GM15510 (cell line): Measurements from ENCODE around the gene LIPC.

ENCODE experiments used
- POLR2A ChIP-seq: IDR thresholded peaks from 3 replicates; pipeline ENCODE4 v1.6.1; 2011; ENCODE audit warnings: borderline replicate concordance; ENCODE audit not compliant: insufficient read length; ENCODE audit errors: extremely low read depth

Gene LIPC

DNA sequence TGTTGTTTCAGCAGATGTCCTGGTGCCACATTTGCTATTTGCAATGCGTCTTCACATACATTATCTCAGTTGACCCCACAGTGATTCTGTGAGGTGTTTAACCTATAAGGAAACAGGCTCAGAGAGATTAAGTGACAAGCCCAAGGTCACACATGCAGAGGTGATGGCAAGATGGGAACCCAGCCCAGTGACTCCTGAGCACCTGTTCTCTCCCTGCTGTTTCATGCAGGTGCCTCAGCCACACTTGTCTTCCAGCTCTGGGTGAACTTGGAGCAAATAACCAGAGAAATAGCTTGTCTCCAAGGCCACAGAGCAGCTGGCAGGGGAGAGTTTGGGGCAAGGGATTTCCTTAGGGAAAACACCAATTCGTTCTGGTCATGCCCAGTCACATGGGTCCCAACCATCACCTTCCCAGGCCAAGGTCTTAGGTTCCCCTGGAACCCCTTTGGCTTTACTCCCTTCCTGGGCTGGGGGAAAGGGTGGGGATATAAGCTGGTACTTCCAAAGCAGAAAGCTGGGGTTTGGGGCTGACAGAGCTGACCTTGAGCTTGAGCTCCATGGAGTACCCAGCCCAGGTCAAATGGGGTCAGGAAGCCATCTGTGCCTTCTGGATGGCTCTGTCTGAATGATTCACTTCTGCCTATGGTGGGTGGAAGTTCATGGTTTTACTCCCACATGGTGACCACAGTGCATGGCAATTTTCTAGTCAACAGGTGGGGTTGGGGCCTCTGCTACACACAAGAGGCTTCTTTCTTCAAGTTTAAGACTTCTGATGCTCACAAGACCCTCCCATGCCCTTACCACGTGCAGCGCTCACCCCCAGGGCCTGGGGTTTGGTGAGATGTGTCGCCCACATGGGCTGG is 22.4 kb downstream of the LIPC start:
- TF ChIP-seq POLR2A, result no peak

DNA sequence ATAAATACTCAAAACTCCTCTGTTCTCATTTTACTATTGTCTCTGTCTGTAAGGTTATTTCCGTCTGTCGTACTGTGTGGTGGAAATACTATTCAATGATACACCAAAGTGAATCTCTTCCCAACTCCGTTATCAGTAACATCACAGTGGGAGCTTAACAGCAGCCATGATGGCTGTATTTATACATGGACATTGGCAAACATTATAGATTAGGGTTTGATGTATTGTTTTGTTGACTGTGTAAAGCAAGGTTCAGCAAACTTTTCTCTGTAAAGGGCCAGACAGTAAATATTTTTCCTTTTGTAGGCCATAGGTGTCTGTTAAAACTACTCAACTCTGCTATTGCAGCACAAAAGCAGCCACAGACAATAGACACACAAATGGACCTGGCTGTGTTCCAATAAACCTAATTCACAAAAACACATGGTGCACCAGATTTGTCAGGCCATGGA is 23.2 kb downstream of the LIPC start:
- TF ChIP-seq POLR2A, result no peak

DNA sequence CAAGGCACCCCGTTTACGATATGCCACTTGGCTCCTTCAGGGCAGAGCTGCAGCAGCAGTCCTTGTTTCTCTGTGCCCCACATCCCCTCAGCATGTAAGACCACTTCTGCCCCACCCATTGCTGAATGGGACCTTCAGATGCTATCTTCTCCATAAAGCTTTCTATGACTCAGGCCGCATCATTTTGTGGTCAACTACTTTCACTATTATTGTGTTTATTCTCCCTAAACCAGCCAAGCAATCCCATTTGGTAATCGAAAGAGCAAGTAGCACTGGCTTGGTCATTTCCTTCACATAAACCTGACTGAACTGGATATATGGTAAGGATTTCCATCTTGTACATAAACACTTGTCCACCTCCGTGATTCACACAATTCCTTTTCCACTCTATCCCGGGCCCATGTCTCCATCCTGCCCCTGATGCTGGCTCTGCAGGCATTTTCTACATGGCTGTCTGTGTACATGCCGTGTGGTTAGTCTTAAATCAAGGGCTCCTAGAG is 25.7 kb downstream of the LIPC start:
- no peak for TF ChIP-seq POLR2A

DNA sequence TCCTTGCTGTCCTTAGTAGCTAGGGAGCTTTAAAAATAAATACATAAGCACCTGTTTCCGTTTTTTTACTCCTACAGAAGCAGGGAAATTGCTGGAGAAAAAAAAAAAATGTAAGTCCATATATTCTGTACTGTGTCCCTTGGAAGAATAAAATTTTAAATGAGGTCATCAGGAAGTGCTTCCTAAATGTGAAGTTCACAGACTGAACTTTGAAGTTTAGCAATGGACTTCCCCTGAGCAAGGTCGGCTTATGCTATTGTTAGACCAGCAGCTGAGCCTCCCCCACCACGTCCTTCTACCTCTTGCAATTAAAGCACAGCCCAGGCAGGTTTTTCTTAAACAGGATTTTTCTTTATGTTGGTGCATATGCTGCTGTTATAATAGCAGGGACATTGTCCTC is 26.3 kb downstream of the LIPC start:
- no peak for TF ChIP-seq POLR2A

DNA sequence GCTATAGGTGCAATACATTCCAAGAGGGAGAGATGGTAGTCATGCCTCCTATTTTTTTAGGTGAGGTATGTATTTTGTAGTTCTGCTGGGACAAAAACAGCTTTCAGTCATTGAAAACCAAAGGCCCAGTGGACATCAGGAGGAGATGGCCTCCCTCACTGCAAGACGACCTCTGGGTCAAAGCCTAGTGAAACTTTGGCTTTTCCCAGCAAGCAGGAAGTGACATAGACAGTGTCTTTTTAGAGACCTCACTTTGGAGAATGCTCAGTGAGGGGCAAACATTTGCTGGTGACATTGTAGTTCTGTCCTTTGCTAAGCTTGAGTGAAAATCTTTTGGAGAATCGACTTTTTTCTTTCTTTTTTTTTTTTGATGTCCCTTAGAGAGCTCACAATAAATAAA is 27.3 kb downstream of the LIPC start:
- no peak for TF ChIP-seq POLR2A

DNA sequence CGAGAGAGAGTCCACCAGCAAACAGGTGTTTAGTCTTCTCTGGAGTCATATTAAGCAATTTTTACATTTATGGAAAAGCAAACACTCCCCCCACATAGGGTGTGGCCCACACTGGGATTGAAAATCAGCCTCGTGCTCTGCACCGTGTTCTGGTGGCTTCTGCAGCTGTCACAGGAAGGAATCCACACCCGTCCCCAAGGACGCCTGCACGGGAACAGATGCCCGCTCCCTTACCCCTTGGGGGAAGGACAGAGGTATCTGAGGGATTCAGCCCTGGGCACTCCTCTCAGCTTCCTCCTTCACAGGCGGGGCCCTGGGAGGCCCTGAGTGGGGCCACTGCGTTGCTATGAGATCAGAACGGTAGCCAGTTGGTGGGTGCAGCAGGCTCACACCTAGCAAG is 27.8 kb downstream of the LIPC start:
- no peak for TF ChIP-seq POLR2A

DNA sequence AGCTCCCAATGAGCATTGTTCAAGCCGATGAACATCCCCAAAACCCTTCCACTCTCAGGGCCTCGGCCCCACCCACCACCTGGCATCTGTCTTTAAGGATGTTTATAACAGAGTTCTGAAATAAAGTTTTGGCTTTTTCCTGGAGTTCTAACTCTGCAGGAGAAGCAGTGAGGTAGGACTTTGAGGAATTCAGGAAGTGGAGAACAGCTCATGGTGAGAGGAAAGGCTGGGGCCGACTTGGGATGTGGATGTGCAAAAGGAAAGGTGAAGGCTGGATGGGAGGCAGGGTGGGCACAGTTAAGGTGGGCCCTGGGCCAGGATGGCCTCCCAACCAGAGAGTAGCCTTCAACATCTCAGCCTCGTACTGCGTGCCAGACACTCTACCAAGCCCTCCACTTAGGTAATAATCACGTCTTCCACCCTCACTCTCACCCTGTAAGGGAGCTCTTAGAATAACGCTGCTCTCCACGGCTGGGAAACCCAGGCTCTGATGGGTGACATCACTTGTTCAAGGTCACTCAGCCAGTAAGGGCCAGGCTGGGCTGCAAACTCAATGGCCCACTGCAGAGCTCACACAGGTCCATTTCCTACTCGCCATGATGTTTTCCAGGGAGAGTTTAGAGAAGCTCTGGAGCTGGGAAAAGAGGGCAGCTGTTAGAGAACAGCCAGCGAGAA is 28.5 kb downstream of the LIPC start:
- TF ChIP-seq POLR2A, result no peak

DNA sequence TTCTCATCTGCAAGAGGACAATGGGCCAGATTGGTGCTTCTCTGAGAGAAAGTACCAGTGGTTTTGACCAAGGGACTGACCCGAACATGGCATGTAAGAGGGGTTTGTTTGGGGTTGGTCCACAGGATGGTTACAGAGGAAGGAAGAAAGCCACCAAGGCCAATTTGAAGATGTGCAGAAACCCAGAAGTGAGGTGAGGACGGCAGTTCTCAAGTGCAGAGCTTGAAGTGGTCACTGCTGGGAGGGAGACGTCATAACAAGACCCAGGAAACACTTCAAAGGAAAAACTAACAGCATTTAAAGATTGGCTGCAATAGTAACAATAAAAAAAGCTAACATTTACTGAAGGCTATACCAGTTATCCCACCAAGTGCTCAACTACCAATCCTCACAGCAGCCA is 29.1 kb downstream of the LIPC start:
- TF ChIP-seq POLR2A, result no peak

DNA sequence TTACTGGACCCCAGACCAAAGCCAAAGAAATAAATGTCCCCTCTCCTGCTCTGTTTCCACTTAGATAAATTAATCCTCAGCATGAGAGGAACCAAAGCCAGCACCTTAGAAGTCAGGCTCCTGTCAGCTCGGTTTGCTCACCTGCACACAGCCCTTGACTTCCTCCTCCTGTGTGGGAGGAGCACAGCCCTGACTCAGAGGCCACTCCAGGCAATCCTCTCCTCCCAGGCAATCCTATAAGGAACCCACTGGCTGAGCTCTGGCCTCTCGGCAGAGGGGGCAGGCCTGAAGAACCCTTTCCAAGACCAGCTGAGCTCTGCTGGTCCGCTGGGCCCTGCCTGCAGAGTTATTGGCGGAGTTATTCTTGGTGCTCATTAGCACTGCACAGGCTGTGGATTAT is 30.8 kb downstream of the LIPC start:
- TF ChIP-seq POLR2A, result no peak

DNA sequence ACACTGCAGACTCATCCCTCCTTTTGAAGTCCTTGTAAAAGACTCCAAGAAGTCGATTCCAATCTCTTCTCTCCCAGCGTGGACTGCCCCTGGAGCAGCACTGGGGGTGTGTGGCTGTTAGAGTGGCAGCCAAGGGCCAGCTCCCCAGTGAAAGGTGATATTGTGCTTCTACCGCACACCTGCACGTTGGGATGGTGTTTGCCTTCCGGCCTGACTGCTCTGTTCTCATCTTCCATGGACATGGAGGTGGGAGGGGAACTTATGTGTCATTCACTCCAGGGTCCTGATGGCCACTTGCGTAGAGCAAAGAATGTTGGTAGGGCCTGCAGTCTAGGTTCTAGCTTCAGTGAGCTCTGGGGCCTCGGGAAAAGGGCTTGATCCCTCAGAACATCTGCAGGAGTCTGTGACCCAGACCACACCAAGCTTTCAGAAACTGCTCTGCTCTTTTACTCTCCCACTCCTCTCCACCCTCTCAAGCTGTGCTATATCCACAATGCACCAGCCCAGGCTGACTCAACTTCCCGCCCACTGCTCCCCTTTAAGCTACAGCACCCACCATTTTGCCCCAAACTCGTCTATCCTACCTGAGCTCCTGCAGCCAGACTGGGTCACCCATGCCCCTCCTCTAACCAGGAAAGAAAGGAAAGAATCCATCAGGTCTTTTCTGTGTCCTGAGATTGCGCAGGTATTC is 31.3 kb downstream of the LIPC start:
- no peak for TF ChIP-seq POLR2A

DNA sequence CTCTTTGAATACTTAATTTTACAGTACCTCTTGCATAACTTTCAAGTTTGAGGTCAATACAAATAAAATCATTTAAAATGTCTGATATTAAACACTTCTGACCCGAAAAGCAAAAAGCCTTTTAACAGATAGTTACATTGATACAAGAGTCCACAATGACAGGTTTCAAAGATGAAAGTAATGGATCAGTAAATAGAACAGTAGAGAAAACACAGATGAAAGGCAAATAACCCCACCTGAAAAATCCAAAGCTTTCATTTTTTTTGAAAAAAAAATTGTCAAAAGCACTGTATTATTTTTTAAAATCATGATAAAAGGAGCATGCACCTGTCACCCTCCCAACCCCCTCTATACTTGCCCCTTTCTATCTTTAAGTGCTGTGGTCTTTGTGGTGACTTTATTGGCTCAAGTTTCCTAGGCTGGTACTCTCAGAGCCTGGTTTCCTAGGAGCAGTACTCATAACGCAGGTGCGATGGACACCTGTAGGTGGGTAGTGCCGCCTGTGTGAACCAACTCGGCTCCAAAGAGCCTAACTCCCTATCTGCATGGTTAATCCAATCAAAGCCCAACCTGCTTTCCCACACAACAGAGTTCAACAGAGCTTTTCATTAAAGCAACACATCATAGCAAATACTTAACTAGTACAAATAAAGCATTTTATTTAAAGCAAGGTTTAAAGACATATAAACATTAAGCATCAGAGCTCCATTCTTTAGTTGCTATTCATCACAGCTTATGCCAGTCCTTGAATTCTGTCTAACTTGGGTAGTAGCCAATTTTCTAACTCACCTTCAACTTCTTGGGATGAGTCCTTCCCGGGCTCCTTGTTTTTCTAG is 32.2 kb downstream of the LIPC start:
- TF ChIP-seq POLR2A, result no peak

DNA sequence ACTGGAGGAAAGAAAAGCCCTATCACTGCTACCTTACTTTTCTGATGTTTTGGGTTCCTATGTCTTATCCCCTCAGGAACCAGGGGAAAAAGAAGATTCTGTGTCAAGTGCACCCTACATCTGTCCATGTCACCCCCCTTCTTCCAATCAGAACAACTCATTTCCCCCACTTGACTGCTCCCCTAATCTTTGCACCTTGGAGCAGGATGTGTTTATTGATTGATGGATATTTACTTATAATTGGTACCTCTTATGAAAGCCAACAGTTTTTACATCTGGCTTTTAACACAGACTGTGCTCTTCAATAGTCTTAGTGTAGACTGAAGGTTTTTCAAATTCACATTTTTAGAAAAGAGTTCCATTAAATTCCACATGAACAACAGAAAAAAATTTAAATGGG is 33.3 kb downstream of the LIPC start:
- TF ChIP-seq POLR2A, result no peak

DNA sequence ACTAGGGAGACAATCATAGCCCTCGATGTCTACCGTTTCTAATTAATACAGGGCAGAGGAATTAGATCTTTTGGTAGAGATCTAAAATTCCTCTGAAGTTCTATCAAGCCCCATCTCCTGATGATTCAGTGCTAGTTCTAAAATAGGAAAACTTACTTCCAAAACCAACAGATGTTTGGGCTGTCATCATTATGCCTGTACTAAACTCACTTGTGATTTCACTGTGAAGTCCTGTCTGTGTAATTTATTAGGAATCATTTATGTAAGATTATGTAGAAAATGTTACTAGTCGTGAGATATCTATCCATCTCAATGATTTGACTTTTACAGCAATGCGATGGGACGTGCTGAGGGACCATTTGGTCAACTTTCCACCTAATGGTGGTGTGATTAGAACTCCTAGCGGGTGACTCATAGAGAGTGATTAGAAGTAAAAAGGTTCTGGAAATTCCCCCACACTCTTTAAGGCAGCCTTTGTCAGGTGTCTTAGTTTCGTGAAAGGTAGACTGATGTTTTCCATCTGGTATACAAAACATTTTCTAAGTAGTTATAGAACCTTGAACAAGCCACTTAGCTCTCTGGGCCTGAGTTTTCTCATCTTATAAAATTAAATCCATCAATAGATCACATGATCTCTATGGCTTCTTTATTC is 34.2 kb downstream of the LIPC start:
- TF ChIP-seq POLR2A, result no peak

DNA sequence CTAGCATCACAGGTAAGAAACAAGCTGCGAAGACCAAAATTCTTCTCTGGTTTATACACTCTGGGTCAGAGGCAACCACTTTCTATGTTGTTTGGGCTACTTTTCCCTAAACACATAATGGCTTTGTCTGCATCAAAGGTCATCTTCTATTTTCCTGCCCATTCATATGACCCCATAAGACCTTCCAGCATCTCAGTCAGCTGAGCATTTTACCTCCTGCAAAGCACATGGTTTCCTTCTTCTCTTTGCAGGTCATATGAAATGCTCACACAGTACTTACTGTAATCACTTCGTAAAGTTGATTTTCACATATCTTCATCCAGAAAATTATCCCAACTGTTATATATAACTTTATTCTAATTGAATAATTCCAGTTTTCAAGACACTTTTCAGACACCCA is 34.8 kb downstream of the LIPC start:
- no peak for TF ChIP-seq POLR2A

DNA sequence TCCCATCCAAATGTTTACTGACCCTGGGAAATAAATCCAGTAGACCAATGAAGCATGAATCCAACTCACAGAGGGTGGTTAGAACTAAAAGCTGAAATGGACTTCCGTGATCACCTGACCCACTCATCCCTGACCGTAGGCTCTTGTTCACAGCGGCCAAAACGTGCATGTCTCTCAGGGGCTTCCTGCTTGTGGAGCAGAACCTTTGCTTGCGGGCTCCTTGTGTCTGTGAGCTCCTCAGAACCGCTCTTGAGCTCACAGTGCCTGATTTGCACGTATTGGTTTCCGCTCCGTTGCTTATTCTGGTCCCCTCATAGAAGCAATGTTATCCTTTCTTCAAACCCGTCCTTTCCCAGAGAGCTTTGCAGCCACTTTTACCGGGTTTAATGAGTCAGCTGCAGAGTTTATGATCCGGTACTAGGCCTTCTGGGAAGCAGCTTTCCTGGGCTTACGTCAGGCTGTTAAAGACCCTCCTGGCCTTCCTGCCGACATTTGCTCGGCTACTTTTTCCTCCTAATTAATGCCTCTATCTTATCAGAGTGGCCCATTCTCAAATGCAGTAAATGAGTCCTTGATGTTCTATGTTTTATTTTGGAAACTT is 35.4 kb downstream of the LIPC start:
- TF ChIP-seq POLR2A, result no peak
